Measurements from ENCODE around the gene PPP1R9B. TPM values are rescaled to one million over a fixed set of nuclear protein-coding genes. Genes with fewer than 3 reads are reported as not detected.

The PPP1R9B gene
- polyA plus RNA-seq: 4.2 TPM

GRCh38 chr17:50150354-50151040, at the start of gene PPP1R9B:
Gene PPP1R9B (minus strand): TSS chr17:50150677. CDS start chr17:50150513, 164 bp downstream.
- Mint-ChIP-seq H3K9me3 (no peaks in the 10 kb centered on the region), H3K36me3 (peaks cover 8% of the 10 kb centered on the region), H3K4me3 (peak within 1 kb of the TSS; percentile 95 to 100 (median 98)), H3K4me1 (peaks cover 9 to 28% (median 18%) of the 10 kb centered on the region in 3 donors), H3K27ac (peak within 1 kb of the TSS; percentile 93 to 99 (median 99)), H3K27me3 (no peaks in the 10 kb centered on the region)

GRCh38 chr17:50199803-50200456, 49.5 kb upstream of the PPP1R9B start:
- H3K4me1 Mint-ChIP-seq: peaks cover 8 to 21% (median 8%) of the 10 kb centered on the region in 3 donors
- H3K36me3 Mint-ChIP-seq: no peaks in the 10 kb centered on the region
- peak overlapping the region; percentile 71 to 95 (median 88) for H3K4me3 Mint-ChIP-seq
- peak overlapping the region; percentile 67 to 95 (median 88) for H3K27ac Mint-ChIP-seq
- H3K27me3 Mint-ChIP-seq: peaks cover 42% of the 10 kb centered on the region
- H3K9me3 Mint-ChIP-seq: no peaks in the 10 kb centered on the region

GRCh38 chr17:50199211-50199802, 48.8 kb upstream of the PPP1R9B start:
- Mint-ChIP-seq H3K27me3 (peaks cover 37% of the 10 kb centered on the region), H3K9me3 (no peaks in the 10 kb centered on the region), H3K27ac (peak overlapping the region in 2 of 3 donors; percentile 88 to 95), H3K36me3 (no peaks in the 10 kb centered on the region), H3K4me3 (peak overlapping the region in 1 of 4 donors; percentile 84), H3K4me1 (peaks cover 8 to 21% (median 8%) of the 10 kb centered on the region in 3 donors)

- H3K9me3 Mint-ChIP-seq: no peaks in the 10 kb centered on the region
- H3K36me3 Mint-ChIP-seq: no peaks in the 10 kb centered on the region
- peaks cover 27% of the 10 kb centered on the region for H3K27me3 Mint-ChIP-seq
- H3K27ac Mint-ChIP-seq: peak overlapping the region in 2 of 3 donors; percentile 68 to 90
- peaks cover 8 to 21% (median 9%) of the 10 kb centered on the region in 3 donors for H3K4me1 Mint-ChIP-seq
- peak overlapping the region in 3 of 4 donors; percentile 17 to 72 (median 28) for H3K4me3 Mint-ChIP-seq
Measured at GRCh38 chr17:50198026-50198669, 47.7 kb upstream of the PPP1R9B start.

- Mint-ChIP-seq H3K36me3 (no peaks in the 10 kb centered on the region), H3K27me3 (peaks cover 22% of the 10 kb centered on the region), H3K4me3 (no peak overlapping the region), H3K9me3 (no peaks in the 10 kb centered on the region), H3K4me1 (peaks cover 8 to 21% (median 10%) of the 10 kb centered on the region in 3 donors), H3K27ac (no peak overlapping the region)
Measured at GRCh38 chr17:50196826-50197225, 46.3 kb upstream of the PPP1R9B start.

GRCh38 chr17:50196036-50196435, 45.6 kb upstream of the PPP1R9B start:
- Mint-ChIP-seq H3K9me3 (no peaks in the 10 kb centered on the region), H3K27ac (no peak overlapping the region), H3K4me1 (peaks cover 7 to 18% (median 8%) of the 10 kb centered on the region in 3 donors), H3K4me3 (no peak overlapping the region), H3K36me3 (no peaks in the 10 kb centered on the region), H3K27me3 (peaks cover 18% of the 10 kb centered on the region)

GRCh38 chr17:50194934-50195865, 44.7 kb upstream of the PPP1R9B start:
- Mint-ChIP-seq H3K4me1 (peaks cover 4 to 11% (median 5%) of the 10 kb centered on the region in 3 donors), H3K27me3 (peaks cover 10% of the 10 kb centered on the region), H3K4me3 (no peak overlapping the region), H3K36me3 (no peaks in the 10 kb centered on the region), H3K9me3 (no peaks in the 10 kb centered on the region), H3K27ac (peak overlapping the region in 1 of 3 donors; percentile 71)

GRCh38 chr17:50194140-50194933, 43.9 kb upstream of the PPP1R9B start:
- Mint-ChIP-seq H3K4me1 (peaks cover 2 to 7% (median 4%) of the 10 kb centered on the region in 3 donors), H3K9me3 (no peaks in the 10 kb centered on the region), H3K27me3 (peaks cover 8% of the 10 kb centered on the region), H3K27ac (peak overlapping the region in 1 of 3 donors; percentile 58), H3K36me3 (no peaks in the 10 kb centered on the region), H3K4me3 (no peak overlapping the region)

GRCh38 chr17:50192618-50193291, 42.3 kb upstream of the PPP1R9B start:
- peak overlapping the region in 1 of 3 donors; percentile 43 for H3K27ac Mint-ChIP-seq
- H3K4me1 Mint-ChIP-seq: peaks cover 0 to 2% (median 0%) of the 10 kb centered on the region in 3 donors
- H3K36me3 Mint-ChIP-seq: no peaks in the 10 kb centered on the region
- no peaks in the 10 kb centered on the region for H3K27me3 Mint-ChIP-seq
- H3K9me3 Mint-ChIP-seq: no peaks in the 10 kb centered on the region
- peak overlapping the region in 1 of 4 donors; percentile 33 for H3K4me3 Mint-ChIP-seq

GRCh38 chr17:50192144-50192617, 41.7 kb upstream of the PPP1R9B start:
- H3K4me3 Mint-ChIP-seq: no peak overlapping the region
- H3K27me3 Mint-ChIP-seq: no peaks in the 10 kb centered on the region
- H3K27ac Mint-ChIP-seq: no peak overlapping the region
- H3K36me3 Mint-ChIP-seq: no peaks in the 10 kb centered on the region
- no peaks in the 10 kb centered on the region for H3K9me3 Mint-ChIP-seq
- peaks cover 0 to 2% (median under 1%) of the 10 kb centered on the region in 3 donors for H3K4me1 Mint-ChIP-seq

- Mint-ChIP-seq H3K9me3 (no peaks in the 10 kb centered on the region), H3K36me3 (no peaks in the 10 kb centered on the region), H3K27me3 (no peaks in the 10 kb centered on the region), H3K4me1 (peaks cover 0 to 2% (median 2%) of the 10 kb centered on the region in 3 donors), H3K27ac (no peak overlapping the region), H3K4me3 (peak overlapping the region in 1 of 4 donors; percentile 70)
Measured at GRCh38 chr17:50191359-50192143, 41.1 kb upstream of the PPP1R9B start.

- no peaks in the 10 kb centered on the region for H3K27me3 Mint-ChIP-seq
- H3K4me1 Mint-ChIP-seq: peaks cover 0 to 3% (median 2%) of the 10 kb centered on the region in 3 donors
- H3K9me3 Mint-ChIP-seq: no peaks in the 10 kb centered on the region
- H3K4me3 Mint-ChIP-seq: no peak overlapping the region
- H3K27ac Mint-ChIP-seq: no peak overlapping the region
- no peaks in the 10 kb centered on the region for H3K36me3 Mint-ChIP-seq
Measured at GRCh38 chr17:50190603-50191358, 40.3 kb upstream of the PPP1R9B start.
